G401 (cell line): Measurements from ENCODE around the gene DDRGK1. TPM values are rescaled to one million over a fixed set of nuclear protein-coding genes. Genes with fewer than 3 reads are reported as not detected.
"Not testable (repeated sequence)": the region's sequence is repeated elsewhere in the genome, so short reads cannot be mapped to it uniquely, and the experiment has no call there.

Source experiments
- DNase-seq: peaks from one replicate; pipeline ENCODE4 v3.0.0-alpha.2; 2015; ENCODE audit warnings: low spot score
- in situ Hi-C: cut with HindIII; loops from 2 replicates; pipeline ENCODE4 v1.10.0; 2016; ENCODE audit warnings: low sequenced_read_pairs, mixed read lengths
- total RNA-seq: library from RNA; depleted of rRNA; stranded (reverse); fragments of >200 nt; shearing (Covaris generic); gene quantifications from 2 replicates; pipeline ENCODE4 v1.2.3, GENCODE V29; 2014

Gene DDRGK1
- total RNA-seq, 1 experiment from 2014 or later = 23.9 TPM

GRCh38 chr20:3193806-3194616 lies 10.5 kb downstream of the DDRGK1 start:
- no peak for DNase-seq
- in situ Hi-C loops = no loop called here

DNA sequence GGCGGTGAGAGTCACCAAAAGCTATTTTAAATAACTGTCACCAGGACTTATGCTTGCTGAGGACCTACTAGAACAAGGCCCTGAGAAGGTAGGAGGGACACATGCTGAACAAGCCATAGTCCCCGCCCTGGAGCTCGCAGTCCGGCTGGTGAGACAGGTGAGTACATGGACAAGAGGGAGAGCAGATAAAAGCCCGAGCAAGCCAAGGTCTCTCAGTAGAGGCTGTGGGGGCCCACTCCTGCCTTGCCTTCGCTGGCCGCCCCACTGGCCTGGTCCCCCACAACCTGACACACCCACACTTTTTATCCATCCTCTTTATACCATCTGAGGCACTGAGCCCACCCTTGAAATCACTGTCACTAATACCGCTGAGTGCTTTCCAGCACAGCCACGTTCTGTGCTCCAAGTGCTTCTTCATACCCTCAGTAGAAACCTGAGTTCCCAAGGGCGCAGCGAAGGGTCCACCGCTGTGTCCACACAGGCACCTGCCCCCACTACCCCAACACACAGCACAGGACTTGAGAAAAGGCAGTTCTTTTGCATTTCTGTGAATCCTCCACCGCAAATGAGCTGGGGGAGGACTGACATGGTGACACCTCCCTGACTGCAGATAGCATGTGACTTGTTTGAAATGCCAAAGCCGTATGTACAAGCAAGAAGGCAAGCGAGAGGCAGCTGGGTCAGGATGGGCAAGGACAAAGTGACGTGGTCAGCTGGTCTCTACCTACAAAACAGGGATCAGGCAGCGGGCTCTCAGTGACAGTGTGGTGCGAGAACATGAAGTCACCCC lies 12.1 kb downstream of the DDRGK1 start:
- in situ Hi-C loops = no loop called here
- no peak for DNase-seq

GRCh38 chr20:3190681-3191111 lies 13.8 kb downstream of the DDRGK1 start:
- in situ Hi-C loops = no loop called here
- no peak for DNase-seq

- in situ Hi-C loops = no loop called here
- DNase-seq = no peak
These were observed 14.8 kb downstream of the DDRGK1 start for GRCh38 chr20:3189561-3190131.

DNA sequence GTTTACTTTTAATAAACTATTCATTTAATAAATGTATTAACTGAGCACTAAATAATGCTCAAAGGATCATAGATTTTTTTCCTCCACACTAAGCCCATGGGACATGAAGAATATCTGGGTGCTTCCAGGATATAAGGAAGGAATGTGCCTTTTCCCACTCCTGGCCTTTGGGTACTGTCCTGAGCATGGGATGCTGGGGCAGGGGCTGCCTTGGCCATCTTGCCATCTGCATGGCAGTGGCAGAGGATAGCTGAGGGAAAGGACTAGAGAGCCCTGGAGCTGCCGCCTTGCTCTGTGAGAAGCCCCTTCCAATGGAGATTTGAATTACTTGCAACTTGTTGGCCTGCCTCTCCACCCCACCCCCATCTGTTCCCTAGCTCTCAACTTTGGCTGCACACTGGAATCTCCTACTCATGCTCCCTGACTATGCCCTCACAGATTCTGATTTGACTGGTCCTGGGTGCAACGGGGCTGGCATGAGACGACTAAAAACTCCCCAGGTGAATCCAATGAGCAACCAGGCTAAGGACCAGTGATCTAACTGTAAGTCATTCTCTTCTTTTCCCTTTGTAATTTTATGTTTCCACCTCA lies 15.6 kb downstream of the DDRGK1 start:
- no peak for DNase-seq
- in situ Hi-C loops = no loop called here

GRCh38 chr20:3187861-3188260 lies 16.6 kb downstream of the DDRGK1 start:
- in situ Hi-C loops, DNase-seq: not testable (repeated sequence)

GRCh38 chr20:3183896-3184612 lies 20.4 kb downstream of the DDRGK1 start:
- DNase-seq = no peak
- in situ Hi-C loops = no loop called here

- DNase-seq, in situ Hi-C loops: not testable (repeated sequence)
These were observed 22.1 kb downstream of the DDRGK1 start for GRCh38 chr20:3182429-3182828.

- no peak for DNase-seq
- in situ Hi-C loops = no loop called here
These were observed 23.2 kb downstream of the DDRGK1 start for GRCh38 chr20:3181270-3181669.

DNA sequence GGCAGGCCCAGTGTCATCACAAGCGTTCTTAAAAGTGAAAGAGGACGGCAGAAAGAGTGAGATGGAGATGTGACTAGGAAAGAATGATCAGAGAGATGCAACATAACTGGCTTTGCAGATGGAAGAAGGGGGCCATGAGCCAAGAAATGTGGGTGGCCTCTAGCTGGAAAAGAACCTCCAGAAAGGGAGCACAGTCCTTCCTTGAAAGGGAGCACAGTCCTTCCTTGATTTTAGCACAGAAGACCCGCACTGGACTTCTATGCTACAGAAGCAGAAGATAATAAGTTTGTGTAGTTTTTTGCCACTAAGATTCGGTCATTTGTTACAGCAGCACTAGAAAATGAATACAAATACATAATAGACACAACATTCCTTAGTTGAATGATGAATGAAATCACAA lies 24.2 kb downstream of the DDRGK1 start:
- in situ Hi-C loops = no loop called here
- DNase-seq = no peak

- in situ Hi-C loops = no loop called here
- DNase-seq = no peak
These were observed 26.6 kb downstream of the DDRGK1 start for GRCh38 chr20:3177746-3178485.

DNA sequence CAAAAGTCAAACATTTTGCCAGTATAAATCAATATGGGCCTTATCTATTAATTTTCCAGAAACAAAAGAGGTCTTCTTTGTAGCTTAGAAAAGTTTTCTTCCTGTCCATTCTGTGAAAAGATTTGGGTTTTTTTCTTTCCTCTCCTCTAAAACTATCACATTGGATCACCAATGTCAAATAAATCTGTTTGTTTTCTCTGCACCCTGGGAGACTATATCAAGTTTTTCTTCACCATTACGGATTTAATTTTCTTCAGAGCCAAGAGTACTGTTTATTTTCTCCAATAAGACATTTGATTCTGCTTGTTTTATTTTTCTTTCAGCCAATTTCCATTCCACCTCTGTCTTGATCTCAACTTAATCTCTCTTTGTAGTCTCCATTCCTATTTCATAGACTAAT lies 29.2 kb downstream of the DDRGK1 start:
- no peak for DNase-seq
- in situ Hi-C loops = no loop called here

GRCh38 chr20:3174442-3175261 lies 29.8 kb downstream of the DDRGK1 start:
- in situ Hi-C loops = no loop called here
- peak; percentile 66 for DNase-seq

DNA sequence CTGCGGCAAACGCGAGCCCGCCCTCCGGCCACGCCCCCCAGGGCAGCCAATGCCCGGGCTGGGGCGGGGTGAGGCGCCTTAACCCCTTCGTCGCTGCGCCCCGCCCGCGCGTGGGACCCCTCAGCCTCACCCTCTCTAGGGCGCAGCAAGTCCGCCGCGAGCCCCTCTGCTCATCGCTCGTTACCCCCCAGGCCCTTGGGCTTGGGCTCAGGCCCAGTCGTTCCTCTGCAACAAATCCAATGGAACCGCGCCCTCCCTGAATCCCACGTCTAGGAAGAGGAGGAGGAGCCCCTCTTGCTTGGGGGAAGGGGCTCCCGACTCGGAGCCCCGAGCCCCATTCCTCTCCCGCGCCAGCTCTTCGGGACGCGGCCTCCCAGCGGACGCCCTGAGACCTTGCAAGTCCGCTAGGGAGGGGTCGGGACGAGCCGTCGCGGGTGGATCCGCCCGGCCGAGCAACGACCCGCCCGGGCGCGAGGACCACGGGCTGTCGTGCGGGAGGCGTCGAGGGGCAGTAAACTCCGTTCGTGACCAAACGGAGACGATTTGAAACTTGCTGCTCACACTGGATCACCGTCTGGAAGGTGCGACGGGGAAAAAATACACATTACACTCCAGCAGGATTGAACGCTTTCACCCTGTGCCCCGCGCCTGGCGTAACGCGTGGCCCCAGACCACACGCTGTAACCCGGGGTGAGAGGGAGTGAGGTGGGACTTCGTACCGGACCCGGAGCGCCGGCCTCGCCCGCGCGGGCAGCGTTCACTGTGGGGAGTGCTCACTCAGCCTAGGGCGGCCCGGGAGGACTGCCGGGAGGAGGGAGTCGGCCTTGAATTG lies 30.7 kb downstream of the DDRGK1 start:
- in situ Hi-C loops = no loop called here
- DNase-seq = peak; percentile 89

DNA sequence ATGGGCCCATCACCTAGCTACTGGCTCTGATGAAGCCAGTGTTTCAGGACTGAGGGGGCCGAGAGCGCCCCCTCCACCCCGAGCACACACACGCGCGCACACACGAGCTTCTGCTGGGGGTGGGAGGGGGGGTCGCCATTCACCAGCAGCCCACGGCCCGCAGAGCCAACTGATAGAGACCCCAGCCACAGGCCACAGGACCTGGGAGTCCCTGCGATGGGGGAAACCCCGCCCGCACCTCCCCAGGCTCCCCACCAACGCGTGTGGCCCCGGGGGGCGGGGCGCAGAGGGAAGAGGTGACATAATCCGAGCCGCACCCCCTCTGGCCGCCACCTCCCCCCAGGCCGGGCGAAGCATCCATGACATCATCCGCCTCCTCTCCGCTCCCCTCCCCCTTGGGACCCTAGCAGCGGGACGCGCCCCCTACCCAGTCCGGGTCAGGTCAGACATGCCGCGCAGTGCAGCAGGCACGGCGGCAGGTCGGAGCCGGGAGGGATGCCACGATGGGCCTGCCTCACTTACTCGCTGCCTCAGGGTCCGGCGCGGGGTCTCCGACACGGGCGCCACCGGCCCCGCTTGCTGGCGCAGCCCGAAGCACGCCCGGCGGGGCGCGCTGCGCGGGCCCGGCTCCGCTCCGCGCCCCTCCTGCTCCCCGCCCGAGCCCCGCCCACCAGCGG lies 31.4 kb downstream of the DDRGK1 start, which contains the start of gene LZTS3:
Gene LZTS3 (minus strand): TSS at position 617 of the 677 bp plus-strand sequence. CDS start 6,386 bp downstream, outside the sequence.
- DNase-seq = peak; percentile 71
- in situ Hi-C loops = no loop called here
